Heart right ventricle (tissue), 16 donors: ENCODE results near the gene TMEM167A. TPM values are rescaled to one million over a fixed set of nuclear protein-coding genes. Genes with fewer than 3 reads are reported as not detected.

Source experiments
- ATAC-seq, 8 donors: fragments of 200-7000 bp; cut with Tn5 transposase; one replicate each; pipeline ENCODE4 v1.9.1; 2020; ENCODE audit warnings: mild to moderate bottlenecking in 8 of 8, moderate library complexity in 8 of 8, moderate number of reproducible peaks in 1 of 8
- DNase-seq, 2 donors: peaks; one replicate each; pipeline ENCODE4 v3.0.0-alpha.2; 2020
- H3K27ac ChIP-seq, 10 donors: fragments of 200-600 bp; sonication (generic) in 2 of 10; one replicate each; pipeline versions ENCODE4 v1.5.0 to v1.8.0; 2020 to 2022; ENCODE audit warnings: mild to moderate bottlenecking in 3 of 10
- H3K27me3 ChIP-seq, 7 donors: fragments of 200-600 bp; one replicate each; pipeline ENCODE4 v1.8.0; 2021 to 2022; ENCODE audit warnings: mild to moderate bottlenecking in 2 of 7
- H3K36me3 ChIP-seq, 9 donors: fragments of 200-600 bp; sonication (generic) in 1 of 9; one replicate each; pipeline versions ENCODE4 v1.5.0 to v1.8.0; 2020 to 2022; ENCODE audit warnings: mild to moderate bottlenecking in 2 of 9
- H3K4me1 ChIP-seq, 9 donors: fragments of 200-600 bp; sonication (generic) in 1 of 9; one replicate each; pipeline versions ENCODE4 v1.5.0 to v1.8.0; 2020 to 2022; ENCODE audit warnings: mild to moderate bottlenecking in 4 of 9
- H3K4me3 ChIP-seq, 10 donors: fragments of 200-600 bp; sonication (generic) in 2 of 10; one replicate each; pipeline versions ENCODE4 v1.5.0 to v1.8.0; 2020 to 2022; ENCODE audit warnings: mild to moderate bottlenecking in 7 of 10, moderate library complexity in 2 of 10
- H3K9me3 ChIP-seq, 11 donors: fragments of 200-600 bp in 10 of 11; sonication (generic) in 2 of 11; one replicate each; pipeline versions ENCODE4 v1.5.0 to v1.8.0; 2013 to 2022; ENCODE audit warnings: mild to moderate bottlenecking in 2 of 11, control low read depth in 1 of 11, moderate library complexity in 1 of 11
- CTCF ChIP-seq, 9 donors: fragments of 200-600 bp; sonication (generic) in 2 of 9; IDR thresholded peaks; one replicate each; pipeline versions ENCODE4 v1.5.0 to v1.8.0; 2021 to 2022; ENCODE audit warnings: antibody characterized with exemption in 9 of 9, mild to moderate bottlenecking in 5 of 9, moderate library complexity in 1 of 9
- WGBS, 2 donors: extraction: QIAGEN DNeasy Blood & Tissue Kit; methylation state at CpG; one replicate each; pipeline ENCODE4 v1.1.7; 2013; ENCODE audit warnings: inconsistent platforms in 1 of 2; 5-methylcytosine and 5-hydroxymethylcytosine counted together
- intact Hi-C, 10 donors: fragments of 100-400 bp; cut with DNase I; formaldehyde crosslinking; loops; one replicate each; pipeline versions ENCODE4 v1.11.1 to v1.14.2; 2022
- polyA plus RNA-seq, 2 donors: library from polyadenylated mRNA; stranded (reverse); fragments of 200-250 nt; gene quantifications; one replicate each; pipeline ENCODE4 v1.2.3, GENCODE V29; 2013
- total RNA-seq, 10 donors: library from RNA; stranded (reverse); fragmentation: NEBNext Ultra II Directional in 3 of 10; extraction: Animal tissue kit (Norgen Biotek cat#: 25700) in 3 of 10; gene quantifications; one replicate each; pipeline versions ENCODE4 v1.2.1 to v1.2.4, GENCODE V29; 2021 to 2023
- donor health status: Arrhythmogenic right ventricular cardiomyopathy.
- donor health status: ischemic (EF 13 %, LVEDD 7.1; RV severe dilation, severe dysfunction).
- donor health status: healthy with polysubstance abuse.
- donor health status: DM: no; HTN: yes; CAD: no.
- donor health status: DM: no; HTN: no; CAD: no.
- donor health status: ischemic (EF 25% LVEDD 6.9; RV normal size, moderate dysfunction).
- donor health status: ischemic (EF 25% LVEDD 5.7; RV mildly dilated, moderate dysfunction).
- donor health status: healthy.
- donor health status: DM: yes; HTN: yes; CAD: no.
- donor health status: Ischemic cardiomyopathy.
- donor health status: ischemic (EF 35%, LVEDD 5.7; RV mildly dilated, moderate dysfunction).
- donor health status: nonischemic (EF 11% LVEDD 7.7; RV severe dilation, severe dysfunction).
- donor health status: DM: yes; HTN: yes; CAD: no.
- donor health status: PGD.
- donor health status: ischemic (EF 29% LVEDD 5.4; RV normal size, mild dysfunction).
- donor health status: nonischemic (EF 23%, LVEDD 6.1; RV moderate dilation, normal function).

The TMEM167A gene
- total and polyA plus RNA-seq, 12 donors = 17.6 to 53.5 (median 43.4) TPM

- 79 to 84% methylated on average over 3 of the region's 3 CpGs for WGBS, 2 donors
- Histone ChIP-seq H3K27ac (no peak overlapping the region), H3K4me1 (no peaks in the 10 kb centered on the region), H3K4me3 (no peak overlapping the region), H3K9me3 (peaks cover 0 to 1% (median 0%) of the 10 kb centered on the region in 11 donors), H3K36me3 (peaks cover 0 to 12% (median 0%) of the 10 kb centered on the region in 9 donors), H3K27me3 (no peaks in the 10 kb centered on the region)
- intact Hi-C loops = no loop called here
- DNase-seq (no peak), ATAC-seq (no peak)
- no peak for TF ChIP-seq CTCF (IDR thresholded peaks at IDR 0.05)
These were observed 30.7 kb upstream of the TMEM167A start for GRCh38 chr5:83107692-83108420.

GRCh38 chr5:83104021-83104420 is 26.8 kb upstream of the TMEM167A start:
- intact Hi-C loops = no loop called here
- no peaks in the 10 kb centered on the region for H3K9me3 ChIP-seq
- no peaks in the 10 kb centered on the region for H3K36me3 ChIP-seq
- H3K4me3 ChIP-seq = no peak overlapping the region
- no peaks in the 10 kb centered on the region for H3K27me3 ChIP-seq
- H3K4me1 ChIP-seq = peaks cover 0 to 16% (median 6%) of the 10 kb centered on the region in 9 donors
- TF ChIP-seq CTCF (IDR thresholded peaks at IDR 0.05) = no peak
- ATAC-seq (no peak), DNase-seq (no peak)
- H3K27ac ChIP-seq = no peak overlapping the region

GRCh38 chr5:83102364-83102980 is 25.3 kb upstream of the TMEM167A start:
- no peak for TF ChIP-seq CTCF (IDR thresholded peaks at IDR 0.05)
- no peak for ATAC-seq

GRCh38 chr5:83101514-83101913 is 24.3 kb upstream of the TMEM167A start:
- no peaks in the 10 kb centered on the region for H3K27me3 ChIP-seq
- H3K4me1 ChIP-seq = peaks cover 0 to 26% (median 19%) of the 10 kb centered on the region in 9 donors
- 64 to 80% methylated on average over 1 of the region's 1 CpG for WGBS, 2 donors
- no peak overlapping the region for H3K4me3 ChIP-seq
- ATAC-seq (peak in 1 of 8 donors; percentile 56), DNase-seq (no peak)
- H3K9me3 ChIP-seq = no peaks in the 10 kb centered on the region
- H3K27ac ChIP-seq = no peak overlapping the region
- no peak for TF ChIP-seq CTCF (IDR thresholded peaks at IDR 0.05)
- H3K36me3 ChIP-seq = no peaks in the 10 kb centered on the region
- intact Hi-C loops = no loop called here

More at GRCh38 chr5:83102364-83102980, 25.3 kb upstream of the TMEM167A start:
- peak overlapping the region in 1 of 10 donors; percentile 11 for H3K27ac ChIP-seq
- H3K4me1 ChIP-seq = peaks cover 0 to 22% (median 10%) of the 10 kb centered on the region in 9 donors
- no peaks in the 10 kb centered on the region for H3K36me3 ChIP-seq
- H3K27me3 ChIP-seq = no peaks in the 10 kb centered on the region
- no peak overlapping the region for H3K4me3 ChIP-seq
- intact Hi-C loops = no loop called here
- no peak for DNase-seq
- no peaks in the 10 kb centered on the region for H3K9me3 ChIP-seq
